NCI-H345 treated with DMSO at 0.1 percent for 48 hours (cell line): ENCODE results near the gene EXOC6B.

ENCODE experiments used
- DNase-seq: peaks from one replicate; lab custom pipeline; 2025; ENCODE audit not compliant: unreplicated experiment; lab: John Stamatoyannopoulos, UW

The EXOC6B gene

GRCh38 chr2:72233211-72233610, 592.6 kb downstream of the EXOC6B start:
- no peak for DNase-seq

GRCh38 chr2:72222829-72223564, 602.8 kb downstream of the EXOC6B start:
- no peak for DNase-seq

- DNase-seq = no peak
Measured at GRCh38 chr2:72220170-72220569, 605.7 kb downstream of the EXOC6B start.

GRCh38 chr2:72214429-72215143, 611.2 kb downstream of the EXOC6B start:
- no peak for DNase-seq

GRCh38 chr2:72212486-72212855, 613.4 kb downstream of the EXOC6B start:
- DNase-seq = no peak

GRCh38 chr2:72211777-72212485, 613.9 kb downstream of the EXOC6B start:
- DNase-seq = no peak

GRCh38 chr2:72211350-72211749, 614.5 kb downstream of the EXOC6B start:
- DNase-seq = no peak

- no peak for DNase-seq
Measured at GRCh38 chr2:72210470-72210869, 615.4 kb downstream of the EXOC6B start.

- no peak for DNase-seq
Measured at GRCh38 chr2:72208225-72208624, 617.6 kb downstream of the EXOC6B start.

- DNase-seq = no peak
Measured at GRCh38 chr2:72207334-72207733, 618.5 kb downstream of the EXOC6B start.

GRCh38 chr2:72205504-72205881, 620.3 kb downstream of the EXOC6B start:
- DNase-seq = no peak

- DNase-seq = no peak
Measured at GRCh38 chr2:72204786-72205503, 620.9 kb downstream of the EXOC6B start.

GRCh38 chr2:72204156-72204785, 621.6 kb downstream of the EXOC6B start:
- DNase-seq = no peak

GRCh38 chr2:72198532-72199241, 627.1 kb downstream of the EXOC6B start:
- no peak for DNase-seq

GRCh38 chr2:72193723-72194122, 632.1 kb downstream of the EXOC6B start:
- no peak for DNase-seq

- DNase-seq = no peak
Measured at GRCh38 chr2:72191441-72191840, 634.4 kb downstream of the EXOC6B start.

GRCh38 chr2:72185206-72185605, 640.6 kb downstream of the EXOC6B start:
- no peak for DNase-seq

- DNase-seq = no peak
Measured at GRCh38 chr2:72183466-72183865, 642.4 kb downstream of the EXOC6B start.

GRCh38 chr2:72183016-72183415, 642.8 kb downstream of the EXOC6B start:
- no peak for DNase-seq

- no peak for DNase-seq
Measured at GRCh38 chr2:72182547-72182946, 643.3 kb downstream of the EXOC6B start.
